Esophagus muscularis mucosa (tissue), 4 donors: ENCODE results near the gene COL6A3.

Experiments
- EP300 ChIP-seq: sonication (generic); formaldehyde crosslinking; IDR thresholded peaks from one replicate; pipeline ENCODE4 v1.6.1; 2017; ENCODE audit warnings: antibody characterized with exemption
- POLR2A ChIP-seq: fragments of 450-650 bp; IDR thresholded peaks from one replicate; pipeline ENCODE4 v1.6.1; 2017; ENCODE audit warnings: antibody characterized with exemption, moderate library complexity, mild to moderate bottlenecking, low read depth
- POLR2AphosphoS5 ChIP-seq, 2 donors: sonication (generic); formaldehyde crosslinking; IDR thresholded peaks; one replicate each; pipeline ENCODE4 v1.6.1; 2017; ENCODE audit warnings: antibody characterized with exemption in 2 of 2
- TF ChIP-seq, protein P1 (sequence below), 3 experiments: fragments of 200-600 bp in 2 of 3; fragments of 450-650 bp in 1 of 3; sonication (generic) in 2 of 3; IDR thresholded peaks; one replicate each; pipeline ENCODE4 v1.5.1; 2017 to 2019; ENCODE audit warnings: antibody characterized with exemption in 3 of 3, mild to moderate bottlenecking in 2 of 3, moderate library complexity in 1 of 3

DNA sequence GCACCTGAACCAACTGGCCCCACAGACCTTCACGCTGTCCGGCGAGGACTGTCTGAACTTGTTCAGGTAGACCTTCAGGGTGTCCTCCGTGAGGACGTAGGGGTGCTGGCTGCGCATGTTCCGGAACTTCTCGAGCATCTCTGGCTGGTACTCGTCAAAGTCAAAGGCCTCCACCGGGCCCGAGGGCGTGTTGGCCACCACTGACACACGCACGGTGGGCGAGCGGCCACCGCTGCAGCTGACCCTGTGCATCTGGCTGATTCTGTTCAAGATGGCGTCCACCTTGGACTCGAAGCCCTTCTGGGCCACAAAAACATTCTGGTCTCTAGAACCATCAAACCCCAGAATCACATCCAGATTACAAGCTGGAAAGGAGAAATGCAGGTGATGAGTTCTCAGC lies 48.3 kb downstream of the COL6A3 start:
- TF ChIP-seq, protein P1, sequence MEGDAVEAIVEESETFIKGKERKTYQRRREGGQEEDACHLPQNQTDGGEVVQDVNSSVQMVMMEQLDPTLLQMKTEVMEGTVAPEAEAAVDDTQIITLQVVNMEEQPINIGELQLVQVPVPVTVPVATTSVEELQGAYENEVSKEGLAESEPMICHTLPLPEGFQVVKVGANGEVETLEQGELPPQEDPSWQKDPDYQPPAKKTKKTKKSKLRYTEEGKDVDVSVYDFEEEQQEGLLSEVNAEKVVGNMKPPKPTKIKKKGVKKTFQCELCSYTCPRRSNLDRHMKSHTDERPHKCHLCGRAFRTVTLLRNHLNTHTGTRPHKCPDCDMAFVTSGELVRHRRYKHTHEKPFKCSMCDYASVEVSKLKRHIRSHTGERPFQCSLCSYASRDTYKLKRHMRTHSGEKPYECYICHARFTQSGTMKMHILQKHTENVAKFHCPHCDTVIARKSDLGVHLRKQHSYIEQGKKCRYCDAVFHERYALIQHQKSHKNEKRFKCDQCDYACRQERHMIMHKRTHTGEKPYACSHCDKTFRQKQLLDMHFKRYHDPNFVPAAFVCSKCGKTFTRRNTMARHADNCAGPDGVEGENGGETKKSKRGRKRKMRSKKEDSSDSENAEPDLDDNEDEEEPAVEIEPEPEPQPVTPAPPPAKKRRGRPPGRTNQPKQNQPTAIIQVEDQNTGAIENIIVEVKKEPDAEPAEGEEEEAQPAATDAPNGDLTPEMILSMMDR (IDR thresholded peaks at IDR 0.05) = no peak
- no peak for TF ChIP-seq EP300
- TF ChIP-seq POLR2A = no peak
- no peak for TF ChIP-seq POLR2AphosphoS5 (IDR thresholded peaks at IDR 0.05)
